IMR-90 (cell line): ENCODE data around the gene DGKB. TPM values are rescaled to one million over a fixed set of nuclear protein-coding genes. Genes with fewer than 3 reads are reported as not detected.

Experiments used
- ATAC-seq: fragments of 200-7000 bp; cut with Tn5 transposase; 2 replicates; pipeline ENCODE4 v1.9.1; 2020; ENCODE audit warnings: low read depth, mild to moderate bottlenecking, moderate library complexity
- BruUV-seq: library from RNA; stranded (reverse); fragments of 400-500 nt; replicated peaks from 2 replicates; lab custom pipeline; 2021; lab: Mats Ljungman, UMichigan
- CTCF ChIA-PET: fragments of 300-600 bp; formaldehyde crosslinking; extraction: SDS; loops from one replicate; lab custom pipeline; 2021; ENCODE audit warnings: antibody characterized with exemption; lab: Yijun Ruan, JAX
- POLR2A ChIA-PET: fragments of 300-600 bp; sonication (Branson Sonifier 250); formaldehyde crosslinking; loops from one replicate; lab custom pipeline; 2022; ENCODE audit warnings: antibody characterized with exemption; ENCODE audit not compliant: unreplicated experiment; lab: Charles Lee
- DNase-seq: peaks from one replicate; pipeline ENCODE4 v3.0.0; 2013
- H2AFZ ChIP-seq: replicated peaks from 2 replicates; pipeline ENCODE3; 2013; ENCODE audit warnings: low read length, mild to moderate bottlenecking; ENCODE audit not compliant: poor library complexity
- H2AK5ac ChIP-seq: 2 replicates; pipeline ENCODE4 v1.6.1; 2013; ENCODE audit warnings: low read depth, low read length, inconsistent platforms
- H2AK9ac ChIP-seq: replicated peaks from 2 replicates; pipeline ENCODE3; 2013; ENCODE audit warnings: mild to moderate bottlenecking, low read depth, low read length, moderate library complexity; ENCODE audit not compliant: poor library complexity
- H2BK120ac ChIP-seq: 2 replicates; pipeline ENCODE4 v1.6.1; 2013; ENCODE audit warnings: low read depth, low read length, inconsistent platforms
- H2BK15ac ChIP-seq: 3 replicates; pipeline ENCODE4 v1.6.1; 2013; ENCODE audit warnings: low read depth, low read length, inconsistent platforms
- H2BK20ac ChIP-seq: 2 replicates; pipeline ENCODE4 v1.6.1; 2013; ENCODE audit warnings: low read depth, mild to moderate bottlenecking, inconsistent platforms, low read length, moderate library complexity
- H2BK5ac ChIP-seq: 2 replicates; pipeline ENCODE4 v1.6.1; 2013; ENCODE audit warnings: mild to moderate bottlenecking, low read depth, low read length, inconsistent platforms; ENCODE audit not compliant: poor library complexity, severe bottlenecking
- H3K14ac ChIP-seq: replicated peaks from 2 replicates; pipeline ENCODE4 v1.6.1; 2013; ENCODE audit warnings: low read depth, low read length, inconsistent platforms
- H3K18ac ChIP-seq: 2 replicates; pipeline ENCODE4 v1.6.1; 2013; ENCODE audit warnings: low read depth, low read length, control low read depth
- H3K23ac ChIP-seq: 2 replicates; pipeline ENCODE4 v1.6.1; 2013; ENCODE audit warnings: low read depth, low read length, inconsistent platforms
- H3K27ac ChIP-seq: 2 replicates; pipeline ENCODE4 v1.5.1; 2013; ENCODE audit warnings: mild to moderate bottlenecking, control low read depth, low read length; ENCODE audit not compliant: insufficient read depth
- H3K27me3 ChIP-seq: 2 replicates; pipeline ENCODE4 v1.6.1; 2013; ENCODE audit warnings: low read length; ENCODE audit not compliant: control insufficient read depth, insufficient read depth
- H3K36me3 ChIP-seq: 2 replicates; pipeline ENCODE4 v1.6.1; 2013; ENCODE audit warnings: low read length, mixed read lengths; ENCODE audit not compliant: control insufficient read depth, insufficient read depth
- H3K4ac ChIP-seq: 2 replicates; pipeline ENCODE4 v1.6.1; 2013; ENCODE audit warnings: low read depth, low read length, inconsistent platforms
- H3K4me1 ChIP-seq: 2 replicates; pipeline ENCODE4 v1.6.1; 2013; ENCODE audit warnings: low read length, mixed read lengths; ENCODE audit not compliant: control insufficient read depth, insufficient read depth
- H3K4me2 ChIP-seq: 2 replicates; pipeline ENCODE4 v1.6.1; 2013; ENCODE audit warnings: low read depth, mild to moderate bottlenecking, control low read depth, low read length, moderate library complexity
- H3K4me3 ChIP-seq: 2 replicates; pipeline ENCODE4 v1.5.1; 2013; ENCODE audit warnings: low read depth, mild to moderate bottlenecking, control low read depth, low read length, moderate library complexity; ENCODE audit not compliant: insufficient read depth
- H3K56ac ChIP-seq: 2 replicates; pipeline ENCODE4 v1.6.1; 2013; ENCODE audit warnings: low read length, inconsistent platforms; ENCODE audit not compliant: insufficient read depth; ENCODE audit errors: extremely low read depth
- H3K79me1 ChIP-seq, 2 experiments: 2 replicates each; pipeline ENCODE4 v1.6.1; 2013; ENCODE audit warnings: low read length in 2 of 2, inconsistent platforms in 1 of 2, low read depth in 1 of 2
- H3K9ac ChIP-seq: 2 replicates; pipeline ENCODE4 v1.6.1; 2013; ENCODE audit warnings: low read depth, low read length, control low read depth
- H3K9me1 ChIP-seq: 2 replicates; pipeline ENCODE4 v1.6.1; 2013; ENCODE audit warnings: low read length, inconsistent platforms; ENCODE audit not compliant: insufficient read depth
- H3K9me3 ChIP-seq: 2 replicates; pipeline ENCODE4 v1.6.1; 2013; ENCODE audit warnings: low read length; ENCODE audit not compliant: control insufficient read depth, insufficient read depth
- H4K20me1 ChIP-seq: 2 replicates; pipeline ENCODE4 v1.6.1; 2013; ENCODE audit warnings: low read length, inconsistent platforms; ENCODE audit not compliant: insufficient read depth
- H4K5ac ChIP-seq: 2 replicates; pipeline ENCODE4 v1.6.1; 2013; ENCODE audit warnings: mild to moderate bottlenecking, low read depth, low read length, control low read depth
- H4K8ac ChIP-seq, 2 experiments: 2 replicates each; pipeline ENCODE4 v1.6.1; 2013; ENCODE audit warnings: low read depth in 2 of 2, low read length in 2 of 2, control low read depth in 1 of 2, inconsistent platforms in 1 of 2
- H4K91ac ChIP-seq: 2 replicates; pipeline ENCODE4 v1.6.1; 2013; ENCODE audit warnings: low read depth, low read length, inconsistent platforms; ENCODE audit not compliant: insufficient read depth
- BHLHE40 ChIP-seq: fragments of 150-350 bp; IDR thresholded peaks from 2 replicates; pipeline ENCODE4 v1.6.1; 2016; ENCODE audit warnings: mild to moderate bottlenecking, low read depth, low read length
- CHD1 ChIP-seq: IDR thresholded peaks from 2 replicates; pipeline ENCODE4 v1.6.1; 2012; ENCODE audit warnings: low read depth, low read length, improper control_type of control experiment
- FOS ChIP-seq: fragments of 150-350 bp; IDR thresholded peaks from 2 replicates; pipeline ENCODE4 v1.6.1; 2016; ENCODE audit warnings: low read depth, low read length
- MAFK ChIP-seq: IDR thresholded peaks from 2 replicates; pipeline ENCODE4 v1.6.1; 2012; ENCODE audit warnings: low read depth, low read length, improper control_type of control experiment
- MAZ ChIP-seq: IDR thresholded peaks from 2 replicates; pipeline ENCODE4 v1.6.1; 2012; ENCODE audit warnings: low read depth, mild to moderate bottlenecking, low read length, improper control_type of control experiment, moderate library complexity, borderline replicate concordance
- POLR2A ChIP-seq: IDR thresholded peaks from 2 replicates; pipeline ENCODE4 v1.6.1; 2012; ENCODE audit warnings: mild to moderate bottlenecking, low read depth, low read length
- WGBS, 2 experiments: methylation state at CpG; one replicate each; pipeline versions ENCODE4 v1.1.5 to v1.1.7; 2013; ENCODE audit warnings: missing lambda C conversion rate in 2 of 2; ENCODE audit not compliant: insufficient read length in 1 of 2; ENCODE audit errors: extremely low coverage in 2 of 2; 5-methylcytosine and 5-hydroxymethylcytosine counted together
- dilution Hi-C: fragments of 300-500 bp; cut with HindIII; formaldehyde crosslinking; loops from one replicate; pipeline ENCODE4 v1.14.3; 2018; ENCODE audit warnings: low sequenced_read_pairs; ENCODE audit not compliant: unreplicated experiment
- in situ Hi-C: fragments of 300-500 bp; cut with MboI; formaldehyde crosslinking; loops from 3 replicates; pipeline ENCODE4 v1.14.3; 2019; ENCODE audit warnings: low sequenced_read_pairs, inconsistent platforms, mixed read lengths
- intact Hi-C: fragments of 100-400 bp; cut with micrococcal nuclease; formaldehyde crosslinking; loops from 2 replicates; pipeline ENCODE4 v1.10.0; 2022
- polyA plus RNA-seq, 3 experiments: library from polyadenylated mRNA; depleted of rRNA; stranded (reverse); fragments of >200 nt; gene quantifications; 2 replicates each; pipeline ENCODE4 v1.2.3, GENCODE V29; 2012; ENCODE audit warnings: low replicate concordance in 1 of 3
- total RNA-seq: library from RNA; depleted of rRNA; stranded (reverse); fragments of >200 nt; gene quantifications from 2 replicates; pipeline ENCODE4 v1.2.3, GENCODE V29; 2012
- TF ChIP-seq, protein P1 (sequence below): conservative IDR thresholded peaks from 2 replicates; pipeline ENCODE4 v1.5.1; 2012; ENCODE audit warnings: mild to moderate bottlenecking, low read depth, low read length, improper control_type of control experiment

DGKB gene
- total and polyA plus RNA-seq, 2 of the 4 experiments (the other 2 are of a cell fraction): not detected

DNA sequence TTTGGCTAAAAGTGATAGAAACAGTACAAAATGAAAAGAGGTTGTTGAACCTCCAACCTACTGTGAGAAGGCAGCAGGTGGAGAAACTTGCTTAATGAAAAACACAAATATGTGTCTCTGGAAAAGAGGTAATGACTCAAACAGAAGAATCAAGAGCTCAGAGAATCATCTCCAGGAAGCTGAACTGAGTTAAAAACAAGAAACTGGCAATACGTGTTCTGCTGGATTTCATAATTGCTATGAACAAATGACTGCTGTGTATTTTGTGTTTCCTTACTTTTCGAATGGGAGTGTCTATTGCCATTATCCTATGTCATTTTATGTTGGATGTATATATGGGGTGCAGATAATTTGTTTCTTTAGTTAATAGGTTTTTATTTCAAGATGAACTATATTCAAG is 401.1 kb downstream of the DGKB start:
- Histone ChIP-seq H3K79me1 (no peaks in the 10 kb centered on the region), H4K8ac (no peak overlapping the region), H3K56ac (no peak overlapping the region), H2AK5ac (no peak overlapping the region), H3K14ac (no peak overlapping the region), H3K23ac (no peak overlapping the region), H2BK5ac (no peak overlapping the region), H3K4ac (no peak overlapping the region), H4K20me1 (no peaks in the 10 kb centered on the region), H2BK20ac (no peak overlapping the region), H2AFZ (no peak overlapping the region), H2AK9ac (no peak overlapping the region), H3K4me3 (no peak overlapping the region), H3K9me1 (no peaks in the 10 kb centered on the region), H4K5ac (no peak overlapping the region), H3K4me2 (no peak overlapping the region), H3K36me3 (no peaks in the 10 kb centered on the region), H2BK15ac (no peak overlapping the region), H3K9me3 (no peaks in the 10 kb centered on the region), H3K18ac (no peak overlapping the region), H3K4me1 (no peaks in the 10 kb centered on the region), H4K91ac (no peak overlapping the region), H3K27me3 (no peaks in the 10 kb centered on the region), H2BK120ac (no peak overlapping the region), H3K9ac (no peak overlapping the region), H3K27ac (no peak overlapping the region)
- no CpG with 5 or more reads among the region's 2 CpGs for WGBS, 2 experiments
- no TSS peak for BruUV-seq
- intact Hi-C loops: no loop called here
- in situ Hi-C loops: no loop called here
- POLR2A ChIA-PET: no interaction called here
- ATAC-seq (no peak), DNase-seq (no peak)
- TF ChIP-seq, protein P1, sequence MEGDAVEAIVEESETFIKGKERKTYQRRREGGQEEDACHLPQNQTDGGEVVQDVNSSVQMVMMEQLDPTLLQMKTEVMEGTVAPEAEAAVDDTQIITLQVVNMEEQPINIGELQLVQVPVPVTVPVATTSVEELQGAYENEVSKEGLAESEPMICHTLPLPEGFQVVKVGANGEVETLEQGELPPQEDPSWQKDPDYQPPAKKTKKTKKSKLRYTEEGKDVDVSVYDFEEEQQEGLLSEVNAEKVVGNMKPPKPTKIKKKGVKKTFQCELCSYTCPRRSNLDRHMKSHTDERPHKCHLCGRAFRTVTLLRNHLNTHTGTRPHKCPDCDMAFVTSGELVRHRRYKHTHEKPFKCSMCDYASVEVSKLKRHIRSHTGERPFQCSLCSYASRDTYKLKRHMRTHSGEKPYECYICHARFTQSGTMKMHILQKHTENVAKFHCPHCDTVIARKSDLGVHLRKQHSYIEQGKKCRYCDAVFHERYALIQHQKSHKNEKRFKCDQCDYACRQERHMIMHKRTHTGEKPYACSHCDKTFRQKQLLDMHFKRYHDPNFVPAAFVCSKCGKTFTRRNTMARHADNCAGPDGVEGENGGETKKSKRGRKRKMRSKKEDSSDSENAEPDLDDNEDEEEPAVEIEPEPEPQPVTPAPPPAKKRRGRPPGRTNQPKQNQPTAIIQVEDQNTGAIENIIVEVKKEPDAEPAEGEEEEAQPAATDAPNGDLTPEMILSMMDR: no peak
- TF ChIP-seq MAFK: no peak
- no peak for TF ChIP-seq CHD1
- no peak for TF ChIP-seq MAZ
- no peak for TF ChIP-seq POLR2A
- no peak for TF ChIP-seq FOS
- TF ChIP-seq BHLHE40: no peak
- CTCF ChIA-PET: no interaction called here
- dilution Hi-C loops: no loop called here
